Measurements from ENCODE around the gene ADAMTS14. TPM values are rescaled to one million over a fixed set of nuclear protein-coding genes. Genes with fewer than 3 reads are reported as not detected.

The ADAMTS14 gene
- total RNA-seq, 1 donor from 2014 or later: 0.15 TPM

DNA sequence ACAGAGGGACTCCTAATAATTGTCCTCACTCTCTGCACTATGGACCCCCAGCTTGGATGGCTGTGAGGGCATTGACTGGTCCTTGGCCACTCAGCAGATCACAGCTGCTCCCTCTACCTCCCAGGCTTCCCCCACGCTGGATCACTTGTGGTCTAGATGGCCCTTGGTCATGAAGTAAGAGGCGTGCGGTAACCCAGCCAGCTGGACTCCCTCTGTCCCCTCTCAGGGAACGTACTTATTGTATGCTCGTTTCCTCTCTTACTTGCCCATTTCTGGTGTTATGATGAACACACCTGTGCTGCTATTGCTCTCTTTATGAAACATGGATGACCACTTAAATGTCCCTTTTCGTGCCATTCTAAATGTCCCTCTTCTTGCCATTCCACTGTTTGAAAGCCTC, 19.3 kb downstream of the ADAMTS14 start:
- ATAC-seq (no peak), DNase-seq (ENCODE audit: low spot score) (no peak)

DNA sequence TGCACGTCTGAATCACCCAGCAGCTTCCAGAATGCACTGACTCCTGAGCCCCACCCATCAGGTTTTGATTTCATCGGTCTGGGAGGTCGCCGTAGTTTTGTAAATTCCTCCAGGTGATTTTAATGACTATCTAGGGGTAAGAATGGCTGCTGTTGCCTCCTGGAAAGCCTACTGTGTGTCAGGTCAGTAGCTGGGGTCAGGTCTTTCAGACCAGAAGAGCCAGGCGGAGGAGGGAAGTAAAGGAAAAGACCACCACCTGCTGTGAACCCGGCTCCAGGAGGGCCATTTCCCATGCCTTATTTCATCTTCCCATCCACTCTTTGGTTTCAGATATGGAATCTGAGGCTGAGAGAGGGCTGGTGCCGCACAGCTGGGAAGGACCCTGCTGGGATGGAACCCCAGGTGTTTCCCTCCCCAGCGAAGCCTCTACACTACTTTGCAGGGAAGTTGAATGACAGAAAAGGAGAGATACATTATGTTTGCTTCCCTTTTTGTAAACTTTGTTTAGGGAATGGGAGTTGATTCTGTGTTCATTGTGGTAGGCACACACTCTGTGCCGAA, 19.8 kb downstream of the ADAMTS14 start:
- ATAC-seq (no peak), DNase-seq (ENCODE audit: low spot score) (no peak)

DNA sequence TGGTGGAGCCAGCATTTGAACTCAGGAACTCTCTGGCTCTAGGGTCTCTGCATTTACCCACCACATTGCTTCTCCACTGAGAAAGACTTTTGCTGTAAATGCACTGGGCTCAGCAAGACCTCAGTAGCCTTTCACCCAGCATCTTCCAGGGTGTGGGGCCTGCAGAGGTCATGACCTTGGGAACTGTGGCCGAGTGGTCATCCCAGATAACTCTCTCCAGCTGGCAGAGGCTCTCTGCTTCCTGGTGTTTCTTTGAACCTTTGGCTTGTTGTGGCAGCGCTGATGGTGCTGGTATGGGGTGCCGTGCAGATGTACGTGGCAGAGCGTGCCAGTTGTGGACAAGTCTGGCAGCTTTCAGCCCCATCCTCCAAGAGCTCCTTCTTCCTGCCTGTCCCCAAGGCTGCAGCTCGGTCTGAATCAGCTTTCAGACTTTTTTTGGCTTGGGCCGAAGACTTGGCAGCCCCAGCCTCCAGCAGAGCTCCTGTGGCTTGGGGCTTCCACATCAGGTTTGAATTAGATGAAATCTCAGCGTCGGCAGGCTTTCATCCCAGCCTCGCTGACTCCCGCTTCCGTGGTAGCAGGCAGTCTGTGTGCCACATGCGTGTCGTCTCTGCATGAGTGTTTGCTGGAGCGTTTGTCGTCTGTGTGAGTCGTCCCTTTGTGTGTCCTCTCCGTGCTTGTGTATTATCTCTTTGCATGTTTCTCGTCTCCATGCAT, 21.5 kb downstream of the ADAMTS14 start:
- DNase-seq (ENCODE audit: low spot score): no peak

DNA sequence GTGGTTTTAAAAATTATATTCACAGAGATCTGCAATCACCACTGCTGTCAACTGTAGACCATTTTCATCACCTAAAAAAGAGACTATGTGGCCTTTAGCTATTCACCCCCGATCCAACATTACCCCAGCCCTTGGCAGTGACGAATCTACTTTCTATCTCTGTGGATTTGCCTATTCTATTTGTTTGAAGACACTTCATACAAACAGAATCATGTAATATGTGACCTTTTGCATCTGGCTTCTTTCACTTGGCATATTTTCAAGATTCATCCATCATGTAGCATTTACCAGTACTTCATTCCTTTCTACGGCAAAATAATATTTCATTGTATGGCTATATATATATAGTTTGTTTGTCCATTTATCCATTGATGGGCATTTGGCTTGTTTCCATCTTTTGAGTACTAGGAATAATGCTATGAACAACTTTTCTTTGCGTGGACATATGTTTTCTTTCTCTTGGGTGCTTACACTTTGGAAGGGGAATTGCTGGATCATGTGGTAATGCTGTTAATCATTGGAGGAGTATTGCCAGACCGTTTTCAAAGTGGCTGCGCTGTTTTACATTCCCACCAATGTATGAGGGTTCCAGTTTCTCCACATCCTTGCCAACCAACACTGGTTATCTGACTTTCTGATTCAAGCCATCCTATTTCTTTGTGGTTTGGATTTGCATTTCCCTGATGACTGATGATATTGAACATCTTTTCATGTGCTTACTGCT, 22.3 kb downstream of the ADAMTS14 start:
- DNase-seq (ENCODE audit: low spot score) (no peak), ATAC-seq (no peak)

More for the DNA sequence above, 21.5 kb downstream of the ADAMTS14 start:
- ATAC-seq: no peak

DNA sequence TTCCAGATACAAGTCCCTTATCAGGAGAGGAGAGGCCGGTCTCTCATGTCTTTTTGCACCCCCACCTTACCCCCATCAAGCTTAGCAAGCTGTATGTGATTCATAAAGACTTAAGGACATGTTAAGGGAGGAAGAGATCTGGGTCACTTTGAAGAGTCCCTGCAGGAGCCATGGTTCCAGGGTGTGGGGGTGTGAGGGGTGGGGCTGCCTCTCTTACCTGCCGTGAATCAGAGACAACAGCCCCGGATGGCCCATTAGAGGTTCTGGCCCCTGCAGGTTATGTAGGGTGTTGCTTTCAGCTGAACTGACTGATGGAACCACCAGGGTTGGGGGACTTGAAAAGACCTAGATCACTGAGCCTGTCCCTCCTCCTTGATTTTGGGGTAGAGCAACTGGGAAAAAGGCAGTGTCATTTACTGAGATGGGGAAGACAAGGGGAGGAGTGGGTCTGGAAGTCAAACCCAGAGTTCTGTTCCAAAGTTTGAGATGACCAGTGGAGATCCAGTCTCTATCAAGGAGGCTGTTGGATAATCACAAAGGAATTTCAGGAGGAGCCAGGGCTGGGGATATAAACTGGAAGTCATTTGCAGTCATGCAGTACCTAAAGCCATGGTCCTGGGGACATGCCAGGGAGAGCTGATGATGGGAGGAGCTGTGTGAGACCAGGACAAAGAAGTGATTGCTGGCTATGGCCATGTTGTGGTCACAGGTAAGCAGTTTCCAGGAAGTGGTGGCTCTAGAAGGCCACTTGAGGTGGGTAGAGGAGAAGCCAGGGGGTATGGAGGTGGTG, 23.1 kb downstream of the ADAMTS14 start:
- DNase-seq (ENCODE audit: low spot score) (no peak), ATAC-seq (no peak)

DNA sequence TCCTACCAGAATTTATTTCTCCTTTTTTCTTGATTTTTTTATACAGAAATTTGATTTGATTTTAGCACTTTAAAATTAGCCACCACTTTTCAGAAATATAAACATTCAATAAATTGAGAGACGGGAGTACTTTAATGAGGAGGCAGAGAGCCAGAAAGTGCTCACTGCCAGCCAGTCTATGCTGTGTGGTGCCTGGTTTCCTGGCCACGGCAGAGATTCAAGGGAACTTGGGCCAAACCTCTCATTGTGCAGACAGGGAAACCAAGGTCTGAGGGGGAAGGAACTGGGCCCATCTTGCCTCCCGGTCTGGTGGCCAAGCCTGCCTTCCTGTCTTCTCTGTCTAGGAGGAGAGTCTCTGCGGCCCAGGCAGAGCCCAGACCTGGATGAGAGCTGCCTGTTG, 25.9 kb downstream of the ADAMTS14 start:
- ATAC-seq (no peak), DNase-seq (ENCODE audit: low spot score) (no peak)

DNA sequence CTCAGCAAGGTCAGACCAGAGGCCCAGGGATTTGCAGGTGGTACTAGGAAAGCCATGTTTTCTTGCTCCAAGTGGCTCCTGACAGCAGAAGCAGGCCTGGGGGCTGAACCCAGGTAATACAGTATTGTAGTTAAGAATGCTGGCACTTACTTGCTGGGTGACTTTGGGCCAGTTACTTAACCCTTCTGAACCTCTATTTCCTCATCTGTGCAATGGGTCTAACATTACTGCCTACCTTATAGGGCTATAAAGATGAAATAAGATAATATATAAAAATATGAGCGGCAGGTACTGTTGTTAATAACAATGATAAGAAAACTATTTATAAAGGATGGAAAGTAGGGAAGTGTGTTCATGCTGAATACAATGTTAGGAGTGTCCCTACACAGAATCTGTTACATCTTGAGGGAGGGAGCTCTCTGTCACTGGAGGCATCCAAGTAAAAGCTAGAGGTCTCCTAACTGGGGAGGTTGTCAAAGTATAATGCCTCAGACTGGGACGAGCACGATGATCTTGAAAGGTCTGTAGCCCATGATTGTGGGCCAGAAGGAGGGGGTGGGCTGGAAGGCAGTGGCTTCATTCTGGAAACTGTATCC, 26.9 kb downstream of the ADAMTS14 start:
- DNase-seq (ENCODE audit: low spot score) (no peak), ATAC-seq (no peak)

DNA sequence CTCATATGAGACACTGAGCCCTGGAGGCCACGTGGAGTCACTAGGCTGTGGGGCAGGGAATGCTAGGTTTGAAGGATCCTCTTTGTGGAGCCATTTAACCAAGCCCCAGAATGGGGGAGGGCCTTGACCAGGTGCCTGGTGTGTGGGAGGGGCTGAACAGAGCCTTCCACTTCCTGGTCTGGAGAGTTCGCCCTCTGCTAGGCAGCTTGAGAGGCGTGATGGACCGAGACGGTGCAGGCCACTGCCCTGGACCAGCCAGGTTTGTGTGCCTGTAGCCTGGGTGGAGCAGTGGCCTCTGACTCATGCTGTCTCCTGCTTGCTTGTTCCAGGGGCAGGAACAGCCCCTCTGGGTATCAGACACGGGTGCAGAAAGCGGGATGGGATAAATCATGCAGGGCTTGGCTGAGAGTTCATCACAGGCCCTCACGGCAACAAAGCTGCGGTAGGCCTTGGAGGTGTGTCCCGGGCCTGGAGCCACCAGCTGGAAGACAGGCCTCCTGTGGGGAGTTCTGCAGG, 27.4 kb downstream of the ADAMTS14 start:
- ATAC-seq (no peak), DNase-seq (ENCODE audit: low spot score) (no peak)

DNA sequence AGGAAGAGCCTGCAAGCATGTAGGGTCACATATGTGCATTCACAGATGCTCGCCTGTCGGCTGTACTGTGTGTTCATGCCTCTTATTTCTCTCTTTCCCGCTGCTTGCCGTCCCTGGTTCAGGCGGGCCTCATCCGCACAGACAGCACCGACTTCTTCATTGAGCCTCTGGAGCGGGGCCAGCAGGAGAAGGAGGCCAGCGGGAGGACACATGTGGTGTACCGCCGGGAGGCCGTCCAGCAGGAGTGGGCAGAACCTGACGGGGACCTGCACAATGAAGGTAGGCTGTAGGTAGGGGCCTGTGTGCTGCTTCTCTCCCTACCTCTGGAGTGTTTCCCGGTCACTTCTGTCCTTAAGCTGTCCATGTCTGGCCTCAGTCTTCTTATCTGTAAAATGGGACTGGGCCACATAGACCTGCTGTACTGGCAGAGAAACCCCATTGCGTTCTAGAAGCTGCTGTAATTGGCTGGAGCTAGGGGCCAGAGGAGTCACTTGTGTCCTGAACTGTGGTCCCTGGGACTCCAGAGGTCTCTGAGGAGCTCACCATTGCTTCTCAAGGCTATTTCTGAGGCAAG, 30.0 kb downstream of the ADAMTS14 start:
- no peak for DNase-seq (ENCODE audit: low spot score)
- ATAC-seq: no peak

DNA sequence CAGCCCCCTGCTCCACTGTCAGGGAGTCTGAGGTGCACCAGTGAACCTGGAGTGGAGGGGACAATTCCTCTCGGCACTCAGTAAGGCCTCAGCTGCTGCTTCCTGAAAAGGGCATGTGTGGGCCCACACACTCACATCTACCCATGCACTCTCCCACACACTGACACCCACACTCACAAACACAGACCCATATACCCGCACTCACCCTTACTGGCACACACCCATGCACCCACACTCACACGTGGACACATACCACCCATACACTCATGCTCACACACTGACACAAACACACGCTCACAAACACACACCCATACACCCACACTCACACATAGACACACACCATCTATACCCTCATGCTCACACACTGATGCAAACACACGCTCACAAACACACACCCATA, 31.9 kb downstream of the ADAMTS14 start:
- DNase-seq (ENCODE audit: low spot score) (no peak), ATAC-seq (no peak)

DNA sequence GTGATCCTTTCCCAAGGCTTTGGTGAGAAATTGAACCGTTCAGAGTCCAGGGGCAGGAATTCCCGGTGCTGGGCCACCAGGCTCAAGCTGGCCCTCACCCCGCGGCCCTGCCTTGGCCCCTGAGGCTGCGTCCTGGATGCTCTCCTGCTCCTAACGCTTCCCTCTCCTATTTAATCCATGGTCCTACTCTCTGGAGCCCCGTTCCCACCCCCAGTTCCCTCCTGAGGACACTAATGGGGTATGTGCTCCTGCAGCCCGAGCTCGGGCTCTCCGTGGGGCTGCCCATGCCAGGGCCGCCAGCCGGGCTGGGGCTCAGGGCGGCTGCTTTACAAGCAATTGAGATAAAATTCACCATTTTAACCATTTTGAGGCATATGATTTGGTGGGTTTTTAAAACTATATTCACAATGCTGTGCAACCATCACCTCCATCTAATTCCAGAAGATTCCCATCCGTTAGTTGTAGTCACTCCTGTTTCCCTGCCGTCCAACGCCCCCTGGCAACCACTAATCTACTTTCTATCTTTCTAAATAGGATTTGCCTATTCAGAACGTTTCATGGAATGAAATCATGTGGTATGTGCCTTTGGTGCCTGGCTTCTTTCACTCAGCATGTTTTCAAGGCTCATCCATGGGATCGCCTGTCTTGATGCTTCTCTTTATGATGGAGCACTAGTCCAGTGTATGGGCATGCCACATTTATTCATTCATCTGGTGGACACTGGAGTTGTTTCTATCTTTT, 33.0 kb downstream of the ADAMTS14 start:
- DNase-seq (ENCODE audit: low spot score) (no peak), ATAC-seq (no peak)

DNA sequence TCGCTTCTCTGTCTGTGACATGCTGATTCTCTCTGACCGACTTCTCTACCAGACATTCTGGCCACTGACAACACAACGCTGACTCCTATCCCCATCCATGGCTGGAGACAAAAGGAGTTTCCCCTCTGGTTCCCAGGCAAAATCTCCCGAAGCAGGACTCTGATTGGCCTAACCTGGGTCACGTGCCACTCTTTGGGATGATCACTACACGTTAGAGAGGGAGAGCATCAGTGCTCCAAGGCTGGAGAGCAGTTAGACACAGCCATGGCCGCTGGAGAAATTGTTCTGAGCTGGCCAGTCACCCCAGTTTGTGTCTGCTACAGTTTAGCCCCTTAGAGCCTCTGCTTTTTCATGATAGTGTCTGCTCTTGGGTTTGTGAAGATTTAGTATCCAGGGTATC, 38.9 kb downstream of the ADAMTS14 start:
- ATAC-seq: no peak
- DNase-seq (ENCODE audit: low spot score): no peak

DNA sequence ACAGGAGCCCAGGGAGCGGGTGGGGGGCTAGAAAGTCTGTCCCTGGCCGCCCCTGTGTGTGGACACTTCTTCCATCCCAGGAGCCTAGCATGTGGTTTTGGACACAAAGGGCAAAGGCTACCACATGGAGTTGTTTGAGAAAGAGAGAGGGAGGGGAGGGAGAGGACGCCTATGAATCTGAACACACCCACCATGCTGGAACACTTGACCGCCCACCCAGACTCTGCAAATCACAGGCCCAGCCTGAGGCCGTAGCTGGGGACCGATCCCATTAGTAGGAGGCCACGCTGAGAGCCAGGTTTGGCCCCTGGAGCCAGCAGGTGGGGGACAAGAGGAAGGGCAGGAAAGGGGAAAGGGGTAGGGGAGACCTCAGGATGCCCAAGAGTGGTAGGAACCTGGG, 39.6 kb downstream of the ADAMTS14 start:
- no peak for DNase-seq (ENCODE audit: low spot score)
- no peak for ATAC-seq

DNA sequence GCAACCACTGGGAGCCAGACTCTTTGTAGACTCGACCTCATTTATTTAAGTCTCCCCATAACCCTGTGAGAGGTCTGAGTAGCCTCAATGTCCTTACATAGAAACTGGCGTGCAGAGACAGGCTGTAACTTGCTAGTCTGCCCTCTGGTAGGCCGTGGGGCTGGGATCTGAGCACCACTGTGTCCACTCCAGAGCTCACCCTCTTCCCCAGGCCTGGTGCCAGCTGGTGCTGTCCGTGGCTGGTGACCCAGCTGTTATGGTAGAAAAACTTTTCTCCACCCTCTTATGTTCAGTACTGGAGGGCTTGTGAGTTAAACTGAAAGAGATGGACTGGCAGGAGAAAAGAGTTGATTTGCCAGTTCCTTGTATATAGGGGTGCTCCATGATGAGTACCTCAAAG, 41.9 kb downstream of the ADAMTS14 start:
- no peak for DNase-seq (ENCODE audit: low spot score)
- ATAC-seq: no peak

DNA sequence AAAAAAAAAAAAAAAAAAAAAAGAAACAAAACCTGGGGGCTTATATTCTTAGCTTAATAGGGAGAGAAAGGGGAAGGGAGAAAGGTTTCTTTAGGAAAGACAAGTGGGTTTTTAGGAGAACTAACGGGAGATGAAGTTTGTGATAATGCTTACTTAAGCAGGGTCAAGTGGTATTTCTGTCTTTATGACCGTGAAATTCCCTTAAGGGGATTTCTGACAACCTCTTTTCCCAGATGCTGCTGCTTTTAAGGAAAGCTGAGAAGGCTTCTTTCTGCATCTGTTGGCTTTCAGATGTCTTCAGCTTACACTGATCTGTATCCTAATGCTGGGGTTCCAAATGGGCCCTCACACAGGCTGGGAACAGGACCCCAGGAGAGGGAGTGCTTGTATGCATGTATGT, 42.6 kb downstream of the ADAMTS14 start:
- ATAC-seq (no peak), DNase-seq (ENCODE audit: low spot score) (no peak)

DNA sequence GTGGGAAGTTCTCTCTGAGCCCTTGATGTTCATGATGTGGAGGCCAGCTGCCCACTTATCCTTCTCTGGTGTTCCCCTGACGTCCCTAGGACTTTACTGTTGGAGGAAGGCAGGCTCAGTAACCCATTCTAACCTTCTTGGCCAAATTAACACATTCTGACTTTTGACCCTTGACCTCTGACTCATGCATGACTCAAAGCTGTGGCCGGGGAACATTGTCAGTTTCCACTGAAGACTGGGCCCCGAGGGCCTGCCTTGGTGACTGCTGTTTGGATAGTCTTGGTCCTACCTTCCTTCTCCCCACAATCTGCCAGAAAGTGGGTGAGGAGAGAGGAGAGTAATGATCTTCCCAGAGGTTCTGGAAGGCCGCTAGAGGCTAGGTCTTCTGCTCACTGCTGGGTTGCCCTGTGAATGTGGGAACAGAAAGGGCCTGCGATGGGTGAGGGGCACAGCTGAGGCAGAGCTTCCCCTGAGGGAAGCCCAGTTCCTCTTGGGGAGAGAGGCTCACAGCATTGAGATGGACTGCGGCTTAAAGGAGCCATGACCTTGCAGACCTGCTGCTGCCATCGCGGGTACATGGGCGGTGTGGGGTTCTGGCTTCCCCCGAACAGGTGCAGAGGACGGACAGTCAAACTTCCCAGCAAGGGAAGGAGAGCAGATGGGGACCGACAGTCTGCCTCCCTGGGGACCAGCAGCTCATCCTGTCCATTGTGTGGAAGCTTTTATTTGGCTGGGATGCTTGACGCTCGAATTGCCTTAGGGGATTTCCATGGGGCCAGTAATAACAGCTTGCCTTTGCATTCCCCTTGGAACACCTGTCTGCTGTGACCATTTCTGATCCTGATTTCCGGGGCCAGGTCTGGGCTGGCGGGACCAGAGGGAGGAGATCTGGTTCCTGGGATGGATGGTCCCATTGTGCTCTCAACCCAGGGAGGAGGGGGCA, 43.8 kb downstream of the ADAMTS14 start:
- no peak for DNase-seq (ENCODE audit: low spot score)
- ATAC-seq: peak; percentile 70

DNA sequence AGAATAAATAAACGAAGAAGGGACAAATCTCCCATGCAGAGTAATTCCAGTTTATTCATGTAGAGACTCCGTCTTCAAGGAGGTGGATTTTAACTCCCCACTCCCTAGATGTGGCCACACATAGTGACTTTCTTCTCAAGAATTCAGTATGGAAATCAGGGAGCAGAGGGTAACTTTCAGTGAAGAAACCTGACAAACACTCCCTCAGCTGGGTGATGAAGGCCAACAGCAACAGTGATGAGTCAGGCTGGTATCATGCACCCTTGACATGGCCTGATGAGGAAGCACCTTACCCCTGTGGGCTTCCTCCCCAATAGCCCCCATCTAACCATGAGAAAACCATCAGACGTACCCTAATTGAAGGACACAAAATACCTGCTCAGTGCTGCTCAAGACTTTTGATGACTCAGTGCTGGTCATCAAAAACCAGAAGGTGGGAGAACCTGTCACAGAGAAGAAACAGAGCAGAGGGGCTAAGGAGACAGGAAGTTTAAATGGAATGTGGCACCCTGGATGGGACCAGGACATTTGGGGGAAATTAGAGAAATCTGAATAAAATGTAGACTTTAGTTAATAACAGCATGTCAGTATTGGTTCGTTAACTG, 50.6 kb downstream of the ADAMTS14 start:
- ATAC-seq: no peak
- DNase-seq (ENCODE audit: low spot score): no peak

DNA sequence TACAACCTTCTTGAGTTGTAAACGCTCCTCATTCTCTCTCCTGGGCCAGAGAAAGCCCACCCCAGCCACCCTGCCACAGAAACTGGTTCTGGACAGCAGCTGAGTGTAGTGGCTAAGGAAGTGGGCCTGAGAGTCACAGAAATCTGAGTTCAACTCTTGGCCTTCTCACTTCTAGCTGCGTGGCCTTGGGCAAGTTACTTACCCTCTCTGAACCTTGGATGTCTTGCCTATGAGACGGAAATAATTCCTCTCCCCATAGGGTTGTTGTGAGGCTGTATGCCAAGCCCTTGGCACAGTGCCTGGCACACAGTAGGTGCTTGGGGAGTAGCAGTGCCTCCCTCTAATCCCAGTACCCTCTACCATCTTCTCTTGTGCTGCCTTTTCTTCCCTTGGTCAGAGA, 51.5 kb downstream of the ADAMTS14 start:
- no peak for ATAC-seq
- DNase-seq (ENCODE audit: low spot score): no peak
